ENCODE measurements around the gene ARL15. TPM values are rescaled to one million over a fixed set of nuclear protein-coding genes. Genes with fewer than 3 reads are reported as not detected.

The ARL15 gene
- total and polyA plus RNA-seq, 2 donors: 23.1 to 26.4 TPM

GRCh38 chr5:54320256-54320655 lies 9.9 kb upstream of the ARL15 start:
- Histone ChIP-seq H3K4me1 (ENCODE audit: control insufficient read depth in 2 of 2, insufficient read depth in 2 of 2, low read length in 2 of 2) (no peaks in the 10 kb centered on the region), H3K27ac (ENCODE audit: low read depth in 1 of 2, low read length in 1 of 2) (no peak overlapping the region), H3K9me3 (ENCODE audit: control insufficient read depth in 2 of 2, insufficient read depth in 1 of 2, low read length in 1 of 2) (no peaks in the 10 kb centered on the region), H3K27me3 (ENCODE audit: control insufficient read depth in 2 of 2, insufficient read depth in 1 of 2, low read length in 1 of 2) (peaks cover 0 to 4% of the 10 kb centered on the region in 2 donors), H3K4me3 (ENCODE audit: low read length in 2 of 2) (no peak overlapping the region), H3K36me3 (ENCODE audit: control insufficient read depth in 2 of 2, insufficient read depth in 2 of 2, low read length in 1 of 2) (no peaks in the 10 kb centered on the region)
- WGBS: 98% methylated on average over 1 of the region's 1 CpG
- no peak for DNase-seq (ENCODE audit: low read depth in 6 of 9, low spot score in 9 of 9)

GRCh38 chr5:54317511-54318260 lies 7.3 kb upstream of the ARL15 start:
- WGBS: 94% methylated on average over 5 of the region's 5 CpGs
- Histone ChIP-seq H3K4me3 (ENCODE audit: low read length in 2 of 2) (no peak overlapping the region), H3K27me3 (ENCODE audit: control insufficient read depth in 2 of 2, insufficient read depth in 1 of 2, low read length in 1 of 2) (peaks cover 0 to 10% of the 10 kb centered on the region in 2 donors), H3K9me3 (ENCODE audit: control insufficient read depth in 2 of 2, insufficient read depth in 1 of 2, low read length in 1 of 2) (no peaks in the 10 kb centered on the region), H3K4me1 (ENCODE audit: control insufficient read depth in 2 of 2, insufficient read depth in 2 of 2, low read length in 2 of 2) (no peaks in the 10 kb centered on the region), H3K27ac (ENCODE audit: low read depth in 1 of 2, low read length in 1 of 2) (no peak overlapping the region), H3K36me3 (ENCODE audit: control insufficient read depth in 2 of 2, insufficient read depth in 2 of 2, low read length in 1 of 2) (no peaks in the 10 kb centered on the region)
- peak in 1 of 9 donors; percentile 13 for DNase-seq (ENCODE audit: low read depth in 6 of 9, low spot score in 9 of 9)

DNA sequence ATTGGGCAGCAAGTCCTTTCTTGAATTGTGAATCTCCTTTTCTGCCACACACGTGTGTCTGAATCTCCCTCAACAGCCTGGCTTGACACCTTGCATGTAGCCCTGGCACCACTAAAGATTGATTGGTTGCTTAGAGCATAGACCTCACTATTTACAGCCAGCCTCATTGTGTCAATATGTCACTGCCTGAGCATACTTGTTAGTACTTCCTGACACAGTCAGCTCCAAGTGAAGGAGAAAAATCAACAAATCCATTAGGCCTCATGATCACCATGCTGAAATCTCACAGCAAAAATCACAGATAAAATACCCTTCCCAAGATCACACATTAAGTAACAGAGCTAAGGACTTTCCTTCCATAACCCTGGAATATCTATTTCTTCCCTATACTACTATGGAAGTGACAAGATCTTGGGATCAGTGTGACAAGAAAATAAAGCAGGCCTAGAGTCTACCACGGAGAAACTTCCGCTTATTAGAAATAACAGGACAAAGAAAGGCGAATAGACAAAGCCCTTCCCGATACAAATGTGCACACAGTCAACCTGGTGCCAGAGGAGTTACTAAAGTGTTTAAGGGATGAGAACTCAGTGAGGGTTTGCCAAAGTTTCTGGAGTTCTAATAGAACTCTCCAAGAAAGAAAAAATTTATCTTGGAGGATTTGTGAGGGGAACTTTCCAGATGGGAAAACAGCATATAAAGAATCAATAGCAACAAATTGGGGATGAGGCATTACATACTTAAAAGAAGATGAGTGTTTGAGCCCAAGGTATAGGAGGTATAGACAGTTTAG lies 5.6 kb upstream of the ARL15 start:
- H3K4me3 ChIP-seq (ENCODE audit: low read length in 2 of 2): no peak overlapping the region
- H3K4me1 ChIP-seq (ENCODE audit: control insufficient read depth in 2 of 2, insufficient read depth in 2 of 2, low read length in 2 of 2): peaks cover 5 to 12% of the 10 kb centered on the region in 2 donors
- H3K27me3 ChIP-seq (ENCODE audit: control insufficient read depth in 2 of 2, insufficient read depth in 1 of 2, low read length in 1 of 2): peaks cover 0 to 16% of the 10 kb centered on the region in 2 donors
- WGBS: 96% methylated on average over 5 of the region's 5 CpGs
- no peak overlapping the region for H3K27ac ChIP-seq (ENCODE audit: low read depth in 1 of 2, low read length in 1 of 2)
- no peaks in the 10 kb centered on the region for H3K36me3 ChIP-seq (ENCODE audit: control insufficient read depth in 2 of 2, insufficient read depth in 2 of 2, low read length in 1 of 2)
- no peaks in the 10 kb centered on the region for H3K9me3 ChIP-seq (ENCODE audit: control insufficient read depth in 2 of 2, insufficient read depth in 1 of 2, low read length in 1 of 2)
- no peak for DNase-seq (ENCODE audit: low read depth in 6 of 9, low spot score in 9 of 9)

DNA sequence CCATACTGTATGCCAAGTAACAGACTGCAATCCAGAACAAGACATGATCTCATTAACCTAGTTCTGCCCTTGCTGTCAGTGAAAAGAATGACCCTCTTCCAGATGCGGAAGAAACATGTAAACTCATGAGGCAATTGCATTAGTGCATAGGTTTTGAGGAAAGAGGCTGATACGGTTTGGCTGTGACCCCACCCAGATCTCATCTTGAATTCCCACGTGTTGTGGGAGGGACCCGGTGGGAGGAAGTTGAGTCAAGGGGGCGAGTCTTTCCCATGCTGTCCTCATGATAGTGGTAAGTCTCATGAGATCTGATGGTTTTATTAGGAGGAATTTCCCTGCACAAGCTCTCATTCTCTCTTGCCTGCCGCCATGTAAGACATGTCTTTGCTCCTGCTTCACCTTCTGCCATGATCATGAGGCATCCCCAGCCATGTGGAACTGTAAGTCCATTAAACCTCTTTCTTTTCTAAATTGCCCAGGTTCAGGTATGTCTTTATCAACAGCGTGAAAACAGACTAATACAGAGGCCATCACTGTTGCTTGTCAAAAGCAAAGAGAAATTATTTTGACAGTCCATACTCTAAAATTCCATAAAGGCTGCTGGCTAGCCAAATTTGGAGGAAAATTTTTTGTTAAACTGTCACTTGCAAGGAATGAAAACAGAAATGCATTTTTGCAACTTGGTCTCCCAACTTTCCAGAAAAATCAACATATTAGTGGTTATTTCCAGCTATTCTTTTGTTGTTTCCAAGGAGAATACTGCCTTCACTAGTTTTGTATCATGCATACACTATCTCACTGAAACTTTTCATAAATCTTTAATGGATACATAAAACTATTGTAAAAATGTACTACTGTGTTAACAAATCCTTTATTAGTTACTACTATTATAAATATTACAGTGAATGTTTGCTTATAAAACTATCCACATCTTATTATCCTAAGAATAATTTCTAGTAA lies 3.2 kb upstream of the ARL15 start:
- Histone ChIP-seq H3K27me3 (ENCODE audit: control insufficient read depth in 2 of 2, insufficient read depth in 1 of 2, low read length in 1 of 2) (peaks cover 0 to 14% of the 10 kb centered on the region in 2 donors), H3K27ac (ENCODE audit: low read depth in 1 of 2, low read length in 1 of 2) (no peak overlapping the region), H3K4me1 (ENCODE audit: control insufficient read depth in 2 of 2, insufficient read depth in 2 of 2, low read length in 2 of 2) (peaks cover 5 to 20% of the 10 kb centered on the region in 2 donors), H3K4me3 (ENCODE audit: low read length in 2 of 2) (no peak overlapping the region), H3K9me3 (ENCODE audit: control insufficient read depth in 2 of 2, insufficient read depth in 1 of 2, low read length in 1 of 2) (peaks cover 0 to 3% of the 10 kb centered on the region in 2 donors), H3K36me3 (ENCODE audit: control insufficient read depth in 2 of 2, insufficient read depth in 2 of 2, low read length in 1 of 2) (no peaks in the 10 kb centered on the region)
- no peak for DNase-seq (ENCODE audit: low read depth in 6 of 9, low spot score in 9 of 9)
- WGBS: 92% methylated on average over 7 of the region's 7 CpGs

DNA sequence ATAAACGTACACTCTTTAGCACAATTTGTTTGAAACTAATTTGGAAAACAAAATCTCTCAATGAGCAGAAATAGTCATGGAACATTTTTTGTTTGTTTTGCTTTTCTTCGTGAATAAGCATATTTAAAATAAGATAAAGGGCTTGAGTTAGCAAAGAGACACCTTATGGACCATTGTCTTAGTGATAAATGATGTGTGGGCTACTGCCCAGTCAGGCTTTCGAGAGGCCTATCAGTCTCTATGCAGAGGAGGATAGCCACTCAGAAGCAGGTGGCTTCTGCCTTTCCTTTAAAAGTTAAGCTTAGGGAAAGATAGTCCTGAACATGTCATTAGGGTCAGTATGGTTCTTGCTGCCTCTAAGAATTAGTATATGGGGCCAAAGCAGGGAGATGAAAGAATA lies 2.1 kb upstream of the ARL15 start:
- H3K36me3 ChIP-seq (ENCODE audit: control insufficient read depth in 2 of 2, insufficient read depth in 2 of 2, low read length in 1 of 2): no peaks in the 10 kb centered on the region
- peaks cover 0 to 14% of the 10 kb centered on the region in 2 donors for H3K27me3 ChIP-seq (ENCODE audit: control insufficient read depth in 2 of 2, insufficient read depth in 1 of 2, low read length in 1 of 2)
- H3K4me3 ChIP-seq (ENCODE audit: low read length in 2 of 2): no peak overlapping the region
- H3K4me1 ChIP-seq (ENCODE audit: control insufficient read depth in 2 of 2, insufficient read depth in 2 of 2, low read length in 2 of 2): peaks cover 5 to 20% of the 10 kb centered on the region in 2 donors
- no peak overlapping the region for H3K27ac ChIP-seq (ENCODE audit: low read depth in 1 of 2, low read length in 1 of 2)
- DNase-seq (ENCODE audit: low read depth in 6 of 9, low spot score in 9 of 9): no peak
- peaks cover 0 to 3% of the 10 kb centered on the region in 2 donors for H3K9me3 ChIP-seq (ENCODE audit: control insufficient read depth in 2 of 2, insufficient read depth in 1 of 2, low read length in 1 of 2)
- 93% methylated on average over 3 of the region's 3 CpGs for WGBS

DNA sequence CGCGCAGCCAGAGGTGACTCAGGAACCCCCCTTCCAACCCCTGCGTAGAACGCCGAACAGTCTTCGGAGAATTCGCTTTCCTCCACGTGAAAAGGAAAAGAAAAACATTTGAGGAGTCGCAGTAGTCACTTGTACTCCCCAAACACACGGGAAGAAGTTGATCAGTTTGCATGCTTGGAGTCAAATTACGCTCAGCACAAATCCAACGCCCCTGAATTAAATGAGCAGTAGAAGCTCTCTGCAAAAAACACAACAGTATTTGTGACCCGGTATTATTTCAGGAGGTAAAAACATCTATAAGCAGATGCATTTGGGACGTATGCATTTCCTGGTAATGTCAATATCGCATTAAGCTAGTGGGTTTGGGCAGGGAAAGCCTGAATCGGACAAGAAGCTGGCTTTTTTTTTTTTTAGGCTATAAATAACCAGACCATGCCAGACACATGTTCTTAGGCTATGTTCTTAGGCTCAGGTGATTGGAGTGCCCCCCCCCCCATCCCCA lies 854 bp upstream of the ARL15 start:
- H3K9me3 ChIP-seq (ENCODE audit: control insufficient read depth in 2 of 2, insufficient read depth in 1 of 2, low read length in 1 of 2): peaks cover 0 to 3% of the 10 kb centered on the region in 2 donors
- H3K27me3 ChIP-seq (ENCODE audit: control insufficient read depth in 2 of 2, insufficient read depth in 1 of 2, low read length in 1 of 2): peaks cover 0 to 14% of the 10 kb centered on the region in 2 donors
- under 1% methylated on average over 16 of the region's 16 CpGs for WGBS
- H3K27ac ChIP-seq (ENCODE audit: low read depth in 1 of 2, low read length in 1 of 2): peak overlapping the region; percentile 77 to 83
- H3K4me1 ChIP-seq (ENCODE audit: control insufficient read depth in 2 of 2, insufficient read depth in 2 of 2, low read length in 2 of 2): peaks cover 5 to 20% of the 10 kb centered on the region in 2 donors
- H3K4me3 ChIP-seq (ENCODE audit: low read length in 2 of 2): peak overlapping the region; percentile 89 to 97
- peak in 5 of 9 donors; percentile 11 to 59 (median 34) for DNase-seq (ENCODE audit: low read depth in 6 of 9, low spot score in 9 of 9)
- H3K36me3 ChIP-seq (ENCODE audit: control insufficient read depth in 2 of 2, insufficient read depth in 2 of 2, low read length in 1 of 2): no peaks in the 10 kb centered on the region

- H3K36me3 ChIP-seq (ENCODE audit: control insufficient read depth in 2 of 2, insufficient read depth in 2 of 2, low read length in 1 of 2): no peaks in the 10 kb centered on the region
- peaks cover 0 to 14% of the 10 kb centered on the region in 2 donors for H3K27me3 ChIP-seq (ENCODE audit: control insufficient read depth in 2 of 2, insufficient read depth in 1 of 2, low read length in 1 of 2)
- DNase-seq (ENCODE audit: low read depth in 6 of 9, low spot score in 9 of 9): peak in 5 of 9 donors; percentile 9 to 61 (median 30)
- peaks cover 0 to 3% of the 10 kb centered on the region in 2 donors for H3K9me3 ChIP-seq (ENCODE audit: control insufficient read depth in 2 of 2, insufficient read depth in 1 of 2, low read length in 1 of 2)
- 1% methylated on average over 39 of the region's 39 CpGs for WGBS
- peak overlapping the region; percentile 89 to 97 for H3K4me3 ChIP-seq (ENCODE audit: low read length in 2 of 2)
- H3K27ac ChIP-seq (ENCODE audit: low read depth in 1 of 2, low read length in 1 of 2): peak overlapping the region; percentile 77 to 81
- peaks cover 5 to 20% of the 10 kb centered on the region in 2 donors for H3K4me1 ChIP-seq (ENCODE audit: control insufficient read depth in 2 of 2, insufficient read depth in 2 of 2, low read length in 2 of 2)
Observed at GRCh38 chr5:54309691-54310432, 511 bp downstream of the ARL15 start.

- DNase-seq (ENCODE audit: low read depth in 6 of 9, low spot score in 9 of 9): peak in 5 of 9 donors; percentile 2 to 8 (median 6)
- Histone ChIP-seq H3K27ac (ENCODE audit: low read depth in 1 of 2, low read length in 1 of 2) (no peak overlapping the region), H3K27me3 (ENCODE audit: control insufficient read depth in 2 of 2, insufficient read depth in 1 of 2, low read length in 1 of 2) (peaks cover 0 to 14% of the 10 kb centered on the region in 2 donors), H3K9me3 (ENCODE audit: control insufficient read depth in 2 of 2, insufficient read depth in 1 of 2, low read length in 1 of 2) (peaks cover 0 to 3% of the 10 kb centered on the region in 2 donors), H3K4me1 (ENCODE audit: control insufficient read depth in 2 of 2, insufficient read depth in 2 of 2, low read length in 2 of 2) (peaks cover 5 to 20% of the 10 kb centered on the region in 2 donors), H3K4me3 (ENCODE audit: low read length in 2 of 2) (peak overlapping the region; percentile 89 to 97), H3K36me3 (ENCODE audit: control insufficient read depth in 2 of 2, insufficient read depth in 2 of 2, low read length in 1 of 2) (no peaks in the 10 kb centered on the region)
- 60% methylated on average over 10 of the region's 10 CpGs for WGBS
Observed at GRCh38 chr5:54309276-54309675, 1.1 kb downstream of the ARL15 start.

Data from thymus (tissue), 11 donors.